Naive thymus-derived CD8-positive, alpha-beta T cell (primary cell): Measurements from ENCODE around the gene ZFAND2B. TPM values are rescaled to one million over a fixed set of nuclear protein-coding genes. Genes with fewer than 3 reads are reported as not detected.
A peak's percentile ranks its signal among the peaks of the same experiment; 100 is the strongest.

ENCODE experiments used
- ATAC-seq, 2 donors: fragments of 150-1000 bp; cut with Tn5 transposase in 1 of 2; sonication (Bioruptor Pico), chemical (Tn5 transposase) in 1 of 2; 1 replicate in 1 of 2; 2 replicates in 1 of 2; pipeline ENCODE4 v1.10.0; 2021; ENCODE audit warnings: mild to moderate bottlenecking in 2 of 2, moderate library complexity in 2 of 2
- POLR2A ChIA-PET: fragments of 350-600 bp; sonication (Branson Sonifier 250); formaldehyde crosslinking; loops from one replicate; lab custom pipeline; 2021; ENCODE audit warnings: antibody characterized with exemption; lab: Charles Lee
- DNase-seq, 10 donors: peaks; one replicate each; pipeline versions ENCODE4 v3.0.0 to v3.0.0-alpha.2; 2020 to 2022
- H3K27ac Mint-ChIP-seq, 10 donors: one replicate each; pipeline ENCODE4 v1.8.0; 2020 to 2022; ENCODE audit warnings: mild to moderate bottlenecking in 10 of 10, mixed read lengths in 10 of 10, moderate library complexity in 4 of 10, inconsistent platforms in 1 of 10
- H3K27me3 Mint-ChIP-seq, 5 donors: one replicate each; pipeline ENCODE4 v1.8.0; 2021 to 2022; ENCODE audit warnings: mixed read lengths in 5 of 5
- H3K36me3 Mint-ChIP-seq, 3 donors: one replicate each; pipeline ENCODE4 v1.8.0; 2020 to 2022; ENCODE audit warnings: mixed read lengths in 3 of 3, mild to moderate bottlenecking in 2 of 3, inconsistent platforms in 1 of 3
- H3K4me1 Mint-ChIP-seq, 4 donors: one replicate each; pipeline ENCODE4 v1.8.0; 2021 to 2022; ENCODE audit warnings: mixed read lengths in 4 of 4
- H3K4me3 Mint-ChIP-seq, 10 donors: one replicate each; pipeline ENCODE4 v1.8.0; 2020 to 2022; ENCODE audit warnings: mild to moderate bottlenecking in 10 of 10, mixed read lengths in 10 of 10, moderate library complexity in 6 of 10, inconsistent platforms in 1 of 10
- H3K9me3 Mint-ChIP-seq, 9 donors: one replicate each; pipeline ENCODE4 v1.8.0; 2020 to 2022; ENCODE audit warnings: mixed read lengths in 9 of 9, mild to moderate bottlenecking in 3 of 9, inconsistent platforms in 1 of 9, moderate library complexity in 1 of 9
- polyA plus RNA-seq, 3 donors: library from polyadenylated mRNA; unstranded; fragments of 300-500 nt; fragmentation: Illumina TruSeq; gene quantifications; one replicate each; pipeline ENCODE4 v1.2.3, GENCODE V29; 2021
- total RNA-seq, 8 experiments: library from RNA in 2 of 8; stranded (reverse) in 2 of 8; gene quantifications; one replicate each; pipeline ENCODE4 v1.2.3 and lab custom pipeline; 2021 to 2026

Gene ZFAND2B
- total and polyA plus RNA-seq, 5 experiments from 2014 or later: 69.6 to 85.1 (median 78.1) TPM

GRCh38 chr2:219218217-219218731, 11.7 kb downstream of the ZFAND2B start:
- H3K27me3 Mint-ChIP-seq: no peaks in the 10 kb centered on the region
- POLR2A ChIA-PET: interaction anchor here (0.6 to 5.0 kb wide), 11 partner anchors 10 to 964 kb away, joined by 3 to 62 read pairs (median 6); partner anchors contain the start of genes ANKZF1, ATG9A, CNPPD1 and DNPEP
- H3K36me3 Mint-ChIP-seq: peaks cover 0 to 42% (median 6%) of the 10 kb centered on the region in 3 donors
- ATAC-seq (peak; percentile 49 to 52), DNase-seq (peak in 2 of 10 donors; percentile 21 to 33)
- H3K4me1 Mint-ChIP-seq: peaks cover 17 to 31% (median 26%) of the 10 kb centered on the region in 4 donors
- peak overlapping the region; percentile 17 to 87 (median 74) for H3K27ac Mint-ChIP-seq
- no peaks in the 10 kb centered on the region for H3K9me3 Mint-ChIP-seq
- peak overlapping the region; percentile 75 to 91 (median 82) for H3K4me3 Mint-ChIP-seq

GRCh38 chr2:219218732-219219701, 12.4 kb downstream of the ZFAND2B start, which contains the start of gene ABCB6:
TSS of gene ABCB6 (minus strand) at chr2:219218958. CDS start at chr2:219218673, 285 bp downstream.
- POLR2A ChIA-PET: interaction anchor here (0.6 to 5.0 kb wide), 11 partner anchors 9 to 965 kb away, joined by 3 to 62 read pairs (median 6); partner anchors contain the start of genes ANKZF1, ATG9A, CNPPD1 and DNAJB2
- DNase-seq (peak; percentile 74 to 94 (median 84)), ATAC-seq (peak; percentile 92)
- H3K9me3 Mint-ChIP-seq: no peaks in the 10 kb centered on the region
- H3K27me3 Mint-ChIP-seq: no peaks in the 10 kb centered on the region
- H3K4me3 Mint-ChIP-seq: peak within 1 kb of the TSS; percentile 75 to 91 (median 82)
- peak within 1 kb of the TSS; percentile 17 to 89 (median 82) for H3K27ac Mint-ChIP-seq
- peaks cover 17 to 31% (median 26%) of the 10 kb centered on the region in 4 donors for H3K4me1 Mint-ChIP-seq
- peaks cover 0 to 48% (median 11%) of the 10 kb centered on the region in 3 donors for H3K36me3 Mint-ChIP-seq

GRCh38 chr2:219219784-219220532, 13.4 kb downstream of the ZFAND2B start:
- POLR2A ChIA-PET: interaction anchor here (1.4 to 5.0 kb wide), 6 partner anchors 8 to 43 kb away, joined by 7 to 62 read pairs (median 24); partner anchors contain the start of genes ANKZF1, ATG9A, CNPPD1 and GLB1L

GRCh38 chr2:219220652-219221402, 14.2 kb downstream of the ZFAND2B start:
- H3K9me3 Mint-ChIP-seq: no peaks in the 10 kb centered on the region
- DNase-seq: no peak
- POLR2A ChIA-PET: interaction anchor here (1.4 to 3.9 kb wide), 3 partner anchors 9 to 30 kb away, joined by 7 to 62 read pairs (median 9); partner anchors contain the start of genes ANKZF1, ATG9A, TUBA4A and TUBA4B
- no peaks in the 10 kb centered on the region for H3K27me3 Mint-ChIP-seq
- peak overlapping the region in 1 of 10 donors; percentile 34 for H3K27ac Mint-ChIP-seq
- peak overlapping the region in 1 of 10 donors; percentile 75 for H3K4me3 Mint-ChIP-seq
- peaks cover 4 to 56% (median 21%) of the 10 kb centered on the region in 3 donors for H3K36me3 Mint-ChIP-seq
- ATAC-seq: no peak
- peaks cover 19 to 40% (median 32%) of the 10 kb centered on the region in 4 donors for H3K4me1 Mint-ChIP-seq

More at GRCh38 chr2:219219784-219220532, 13.4 kb downstream of the ZFAND2B start:
- Mint-ChIP-seq H3K9me3 (no peaks in the 10 kb centered on the region), H3K36me3 (peaks cover 4 to 48% (median 16%) of the 10 kb centered on the region in 3 donors), H3K27ac (peak overlapping the region in 5 of 10 donors; percentile 14 to 89 (median 52)), H3K4me3 (peak overlapping the region in 9 of 10 donors; percentile 4 to 91 (median 53)), H3K4me1 (peaks cover 19 to 35% (median 30%) of the 10 kb centered on the region in 4 donors), H3K27me3 (no peaks in the 10 kb centered on the region)
- no peak for ATAC-seq
- DNase-seq: no peak

GRCh38 chr2:219221957-219222518, 15.5 kb downstream of the ZFAND2B start:
- Mint-ChIP-seq H3K4me1 (peaks cover 15 to 39% (median 31%) of the 10 kb centered on the region in 4 donors), H3K36me3 (peaks cover 4 to 66% (median 21%) of the 10 kb centered on the region in 3 donors), H3K4me3 (no peak overlapping the region), H3K27me3 (no peaks in the 10 kb centered on the region), H3K9me3 (no peaks in the 10 kb centered on the region), H3K27ac (peak overlapping the region in 1 of 10 donors; percentile 71)
- DNase-seq (no peak), ATAC-seq (no peak)
- POLR2A ChIA-PET: interaction anchor here (1.0 to 2.1 kb wide), 4 partner anchors 16 to 46 kb away, joined by 4 to 9 read pairs (median 6); partner anchors contain the start of gene GLB1L

GRCh38 chr2:219223831-219224610, 17.4 kb downstream of the ZFAND2B start:
- H3K4me3 Mint-ChIP-seq: no peak overlapping the region
- ATAC-seq (no peak), DNase-seq (no peak)
- no peaks in the 10 kb centered on the region for H3K27me3 Mint-ChIP-seq
- peaks cover 14 to 47% (median 37%) of the 10 kb centered on the region in 4 donors for H3K4me1 Mint-ChIP-seq
- H3K9me3 Mint-ChIP-seq: no peaks in the 10 kb centered on the region
- H3K27ac Mint-ChIP-seq: no peak overlapping the region
- POLR2A ChIA-PET: interaction anchor here (1.1 to 1.8 kb wide), 4 partner anchors 13 to 71 kb away, joined by 3 to 6 read pairs (median 4); partner anchors contain the start of gene CNPPD1
- H3K36me3 Mint-ChIP-seq: peaks cover 4 to 69% (median 24%) of the 10 kb centered on the region in 3 donors

- H3K4me1 Mint-ChIP-seq: peaks cover 20 to 45% (median 39%) of the 10 kb centered on the region in 4 donors
- POLR2A ChIA-PET: interaction anchor here (1.8 to 20.8 kb wide), 2 partner anchors 24 to 49 kb away, joined by 6 to 591 read pairs; partner anchors contain the start of genes CNPPD1, GLB1L, STK16 and TUBA4A
- no peaks in the 10 kb centered on the region for H3K9me3 Mint-ChIP-seq
- H3K27ac Mint-ChIP-seq: peak overlapping the region in 3 of 10 donors; percentile 17 to 51 (median 27)
- H3K27me3 Mint-ChIP-seq: no peaks in the 10 kb centered on the region
- H3K4me3 Mint-ChIP-seq: no peak overlapping the region
- no peak for DNase-seq
- peaks cover 4 to 68% (median 22%) of the 10 kb centered on the region in 3 donors for H3K36me3 Mint-ChIP-seq
- ATAC-seq: no peak
These were observed 18.8 kb downstream of the ZFAND2B start for GRCh38 chr2:219225350-219225749.

GRCh38 chr2:219228041-219228910, 21.7 kb downstream of the ZFAND2B start:
- ATAC-seq (no peak), DNase-seq (no peak)
- peaks cover 4 to 60% (median 21%) of the 10 kb centered on the region in 3 donors for H3K36me3 Mint-ChIP-seq
- H3K27ac Mint-ChIP-seq: peak overlapping the region; percentile 48 to 96 (median 84)
- H3K9me3 Mint-ChIP-seq: no peaks in the 10 kb centered on the region
- peaks cover 24 to 68% (median 57%) of the 10 kb centered on the region in 4 donors for H3K4me1 Mint-ChIP-seq
- POLR2A ChIA-PET: interaction anchor here (0.6 to 20.8 kb wide), 11 partner anchors 10 to 159 kb away, joined by 3 to 591 read pairs (median 14); partner anchors contain the start of genes ABCB6, CNPPD1, DNAJB2 and DNPEP
- H3K27me3 Mint-ChIP-seq: no peaks in the 10 kb centered on the region
- H3K4me3 Mint-ChIP-seq: peak overlapping the region; percentile 82 to 99 (median 86)

GRCh38 chr2:219228911-219229304, 22.3 kb downstream of the ZFAND2B start:
- peak overlapping the region; percentile 82 to 99 (median 86) for H3K4me3 Mint-ChIP-seq
- DNase-seq: peak in 1 of 10 donors; percentile 25
- POLR2A ChIA-PET: interaction anchor here (0.6 to 20.8 kb wide), 20 partner anchors 8 to 999 kb away, joined by 3 to 591 read pairs (median 6); partner anchors contain the start of genes ABCB6, CNPPD1, DNAJB2 and DNPEP
- peak in 1 of 2 donors; percentile 16 for ATAC-seq
- no peaks in the 10 kb centered on the region for H3K27me3 Mint-ChIP-seq
- H3K27ac Mint-ChIP-seq: peak overlapping the region in 9 of 10 donors; percentile 56 to 96 (median 85)
- peaks cover 25 to 73% (median 60%) of the 10 kb centered on the region in 4 donors for H3K4me1 Mint-ChIP-seq
- peaks cover 4 to 60% (median 24%) of the 10 kb centered on the region in 3 donors for H3K36me3 Mint-ChIP-seq
- no peaks in the 10 kb centered on the region for H3K9me3 Mint-ChIP-seq
